ENCODE measurements around the gene VDAC2. TPM values are rescaled to one million over a fixed set of nuclear protein-coding genes. Genes with fewer than 3 reads are reported as not detected.
"Not testable (repeated sequence)": the region's sequence is repeated elsewhere in the genome, so short reads cannot be mapped to it uniquely, and the experiment has no call there.

VDAC2 gene
- polyA plus RNA-seq, 1 experiment = 201 TPM

DNA sequence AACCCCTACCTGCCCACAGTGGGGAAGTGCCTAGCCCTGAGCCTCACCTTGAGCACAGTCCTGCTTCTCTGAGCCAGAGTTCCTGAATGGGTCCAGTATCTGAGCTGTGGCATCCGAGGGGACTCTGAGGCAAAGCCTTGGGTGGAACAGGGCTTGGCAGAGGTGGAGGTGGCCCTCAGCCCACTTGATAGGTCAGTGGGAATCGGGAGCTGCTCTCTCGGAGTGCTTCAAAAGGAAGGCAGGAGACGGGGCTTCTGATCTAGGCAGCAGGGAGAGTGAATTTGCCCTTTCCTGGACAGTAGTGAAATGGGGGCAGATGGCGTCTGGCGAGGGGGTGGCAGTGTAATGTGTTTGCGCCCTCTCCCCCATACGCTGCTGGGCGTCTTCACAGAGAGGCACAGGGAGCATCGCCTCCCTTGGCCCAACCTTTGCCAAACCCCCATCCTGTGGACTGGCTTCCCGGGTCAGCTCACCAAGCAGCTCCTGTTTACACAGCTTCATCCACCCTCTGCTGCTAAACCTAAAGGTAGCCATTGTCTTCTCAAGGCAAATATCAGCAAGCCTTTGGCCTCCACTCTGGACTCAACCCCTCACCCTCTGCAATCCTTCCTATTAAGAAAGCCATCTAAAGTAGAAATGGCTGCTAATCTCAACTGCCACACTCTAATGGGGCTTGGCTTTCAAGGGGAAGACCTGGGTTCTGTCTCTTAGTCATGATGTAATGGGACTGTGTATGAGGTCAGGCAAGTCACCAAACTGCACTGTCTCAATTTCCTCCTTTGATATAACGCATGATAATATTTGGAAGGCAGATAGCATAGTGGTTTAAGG lies 21.1 kb upstream of the VDAC2 start:
- no peak overlapping the region for H3K4me3 ChIP-seq (ENCODE audit: low read depth, low read length)
- TF ChIP-seq, protein P1, sequence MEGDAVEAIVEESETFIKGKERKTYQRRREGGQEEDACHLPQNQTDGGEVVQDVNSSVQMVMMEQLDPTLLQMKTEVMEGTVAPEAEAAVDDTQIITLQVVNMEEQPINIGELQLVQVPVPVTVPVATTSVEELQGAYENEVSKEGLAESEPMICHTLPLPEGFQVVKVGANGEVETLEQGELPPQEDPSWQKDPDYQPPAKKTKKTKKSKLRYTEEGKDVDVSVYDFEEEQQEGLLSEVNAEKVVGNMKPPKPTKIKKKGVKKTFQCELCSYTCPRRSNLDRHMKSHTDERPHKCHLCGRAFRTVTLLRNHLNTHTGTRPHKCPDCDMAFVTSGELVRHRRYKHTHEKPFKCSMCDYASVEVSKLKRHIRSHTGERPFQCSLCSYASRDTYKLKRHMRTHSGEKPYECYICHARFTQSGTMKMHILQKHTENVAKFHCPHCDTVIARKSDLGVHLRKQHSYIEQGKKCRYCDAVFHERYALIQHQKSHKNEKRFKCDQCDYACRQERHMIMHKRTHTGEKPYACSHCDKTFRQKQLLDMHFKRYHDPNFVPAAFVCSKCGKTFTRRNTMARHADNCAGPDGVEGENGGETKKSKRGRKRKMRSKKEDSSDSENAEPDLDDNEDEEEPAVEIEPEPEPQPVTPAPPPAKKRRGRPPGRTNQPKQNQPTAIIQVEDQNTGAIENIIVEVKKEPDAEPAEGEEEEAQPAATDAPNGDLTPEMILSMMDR (IDR thresholded peaks at IDR 0.05; ENCODE audit: low read depth, low read length) = no peak
- no peak overlapping the region for H3K27ac ChIP-seq (ENCODE audit: low read depth, low read length)
- no peaks in the 10 kb centered on the region for H3K9me3 ChIP-seq (ENCODE audit: control insufficient read depth, insufficient read depth, low read length)
- CTCF ChIA-PET = interaction anchor here (1.0 to 1.6 kb wide), 2 partner anchors 40 to 41 kb away, joined by 3 to 10 read pairs; no protein-coding TSS in a partner anchor
- no peaks in the 10 kb centered on the region for H3K27me3 ChIP-seq (ENCODE audit: control insufficient read depth, insufficient read depth, low read length)
- no peak for DNase-seq (ENCODE audit: low read depth, low spot score)
- POLR2A ChIA-PET = no interaction called here

DNA sequence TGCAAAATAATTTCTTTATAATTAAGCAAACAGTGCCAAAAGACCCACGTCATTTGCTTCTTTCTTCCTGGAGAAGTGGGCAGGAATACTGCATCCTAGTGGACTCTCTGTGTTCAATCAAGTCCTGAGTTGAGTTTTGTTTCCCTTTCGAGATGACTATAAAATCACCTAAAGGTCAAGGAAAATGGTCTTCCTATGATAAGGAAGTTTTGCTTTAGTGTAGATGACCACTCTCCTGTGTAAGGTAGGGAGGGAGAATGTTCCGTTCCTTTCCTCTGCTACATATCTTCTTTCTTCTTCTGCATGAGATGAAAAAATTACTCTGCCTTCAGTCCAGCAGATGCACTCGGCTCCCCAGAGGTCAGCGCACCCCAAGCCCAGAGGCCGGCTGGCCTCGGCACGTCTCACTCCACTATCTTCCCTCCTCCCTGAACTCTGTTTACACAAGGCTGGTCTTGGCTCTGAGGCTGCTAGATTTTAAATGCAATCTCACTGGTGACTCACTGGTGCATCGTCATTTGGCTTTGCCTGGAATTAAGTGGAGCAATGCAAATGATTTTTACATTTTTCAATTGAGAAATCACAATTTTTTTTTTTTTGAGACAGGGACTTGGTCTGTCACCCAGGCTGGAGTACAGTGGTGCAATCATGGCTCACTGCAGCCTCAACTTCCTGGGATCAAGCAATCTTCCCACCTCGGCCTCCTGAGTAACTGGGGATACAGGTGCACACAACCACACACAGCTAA lies 18.6 kb upstream of the VDAC2 start:
- peak overlapping the region; percentile 21 for H3K4me3 ChIP-seq (ENCODE audit: low read depth, low read length)
- H3K9me3 ChIP-seq (ENCODE audit: control insufficient read depth, insufficient read depth, low read length) = no peaks in the 10 kb centered on the region
- POLR2A ChIA-PET = interaction anchor here (0.6 to 1.7 kb wide), 2 partner anchors 18 to 481 kb away, joined by 5 to 14 read pairs; partner anchors contain the start of gene VDAC2
- peak; percentile 73 for DNase-seq (ENCODE audit: low read depth, low spot score)
- CTCF ChIA-PET = interaction anchor here (0.6 to 1.7 kb wide), 4 partner anchors 16 to 44 kb away, joined by 3 to 5 read pairs (median 4); partner anchors contain the start of gene COMTD1
- no peaks in the 10 kb centered on the region for H3K27me3 ChIP-seq (ENCODE audit: control insufficient read depth, insufficient read depth, low read length)
- H3K27ac ChIP-seq (ENCODE audit: low read depth, low read length) = peak overlapping the region; percentile 85
- TF ChIP-seq, protein P1 (IDR thresholded peaks at IDR 0.05; ENCODE audit: low read depth, low read length) = peak; percentile 22; the same call in 1 of the 2 replicates

DNA sequence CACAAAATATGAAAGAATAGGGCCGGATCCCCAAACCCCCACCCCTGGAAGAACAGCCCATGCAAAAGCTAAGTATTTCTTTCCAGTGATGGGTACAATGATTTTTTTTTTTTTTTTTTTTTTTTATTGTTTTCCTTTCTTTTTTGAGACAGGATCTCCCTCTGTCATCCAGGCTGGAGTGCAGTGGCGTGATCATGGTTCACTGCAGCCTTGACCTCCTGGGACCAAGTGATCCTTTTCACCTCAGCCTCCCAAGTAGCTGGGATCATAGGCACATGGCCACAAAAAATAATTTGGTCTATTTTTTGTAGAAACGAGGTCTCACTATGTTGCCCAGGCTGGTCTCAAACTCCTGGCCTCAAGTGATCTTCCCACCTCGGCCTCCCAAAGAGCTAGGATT lies 16.0 kb upstream of the VDAC2 start:
- H3K27ac ChIP-seq (ENCODE audit: low read depth, low read length) = peak overlapping the region; percentile 62

DNA sequence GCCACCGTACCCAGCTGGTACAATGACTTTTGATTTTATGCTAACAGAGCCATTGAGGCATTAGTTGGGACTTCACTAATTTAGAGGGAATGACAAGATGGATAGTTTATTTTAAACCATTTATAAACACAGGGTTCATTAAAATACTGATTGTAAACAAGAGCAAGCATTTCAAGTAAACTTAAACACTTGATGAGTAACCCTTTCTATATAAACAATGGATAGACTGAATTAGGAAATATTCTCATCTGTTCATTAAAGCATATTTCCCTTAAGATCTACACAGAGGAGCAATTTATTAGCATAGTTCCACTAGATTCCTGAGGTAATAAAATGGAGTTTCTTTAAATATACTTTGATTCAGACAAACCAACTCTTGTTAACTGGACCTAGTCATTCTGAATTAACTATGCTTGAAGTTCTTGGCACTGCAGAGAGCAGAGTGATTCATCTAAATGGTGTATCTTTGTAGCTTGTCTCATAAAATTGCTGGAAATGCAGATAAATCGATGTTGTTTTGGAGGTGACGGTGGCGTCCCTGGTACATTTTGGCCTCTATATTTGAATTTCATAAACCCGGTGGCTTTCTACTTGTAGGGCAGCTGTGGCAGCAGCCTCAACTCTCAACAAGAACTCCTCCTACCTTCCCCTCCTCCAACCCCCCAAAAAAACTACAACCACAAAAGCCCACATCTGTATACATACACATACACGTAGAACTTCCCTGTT lies 15.4 kb upstream of the VDAC2 start:
- ChIA-PET POLR2A (interaction anchor here (0.6 to 2.0 kb wide), 4 partner anchors 13 to 69 kb away, joined by 3 to 16 read pairs (median 6); partner anchors contain the start of gene VDAC2), CTCF (interaction anchor here (1.2 kb wide), 1 partner anchor 37 kb away, joined by 3 read pairs; no protein-coding TSS in a partner anchor)
- peak overlapping the region; percentile 87 for H3K27ac ChIP-seq (ENCODE audit: low read depth, low read length)

More for the DNA sequence above, 16.0 kb upstream of the VDAC2 start:
- CTCF ChIA-PET; H3K9me3 ChIP-seq (ENCODE audit: control insufficient read depth, insufficient read depth, low read length); H3K4me3 ChIP-seq (ENCODE audit: low read depth, low read length); DNase-seq (ENCODE audit: low read depth, low spot score); H3K27me3 ChIP-seq (ENCODE audit: control insufficient read depth, insufficient read depth, low read length): not testable (repeated sequence)
- POLR2A ChIA-PET = interaction anchor here (0.6 to 2.0 kb wide), 4 partner anchors 15 to 69 kb away, joined by 3 to 16 read pairs (median 6); partner anchors contain the start of gene VDAC2

More for the DNA sequence above, 15.4 kb upstream of the VDAC2 start:
- Histone ChIP-seq H3K9me3 (ENCODE audit: control insufficient read depth, insufficient read depth, low read length) (no peaks in the 10 kb centered on the region), H3K27me3 (ENCODE audit: control insufficient read depth, insufficient read depth, low read length) (no peaks in the 10 kb centered on the region), H3K4me3 (ENCODE audit: low read depth, low read length) (no peak overlapping the region)
- DNase-seq (ENCODE audit: low read depth, low spot score) = peak; percentile 81
- TF ChIP-seq, protein P1 (IDR thresholded peaks at IDR 0.05; ENCODE audit: low read depth, low read length) = no peak
